ENCODE results near the gene TNIP3.

DNA sequence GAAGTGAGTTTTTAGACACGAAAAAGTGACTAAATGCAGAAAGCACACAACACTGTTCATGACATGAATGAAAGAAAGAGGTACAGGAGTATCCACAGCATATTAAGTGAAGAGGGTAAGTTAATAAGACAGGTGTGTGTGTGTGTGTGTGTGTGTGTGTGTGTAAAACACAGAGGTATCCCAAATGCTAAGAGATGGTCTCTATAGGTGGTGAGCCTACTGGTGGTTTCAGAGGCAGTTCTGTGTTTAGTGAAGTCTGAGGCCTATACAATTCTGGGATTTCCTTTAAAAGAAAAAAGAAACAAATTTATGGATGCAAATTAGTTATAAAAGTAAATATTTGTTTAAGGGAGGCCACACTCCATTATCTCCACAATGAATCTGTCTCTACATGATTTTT, 17.4 kb upstream of the TNIP3 start:
- TF ChIP-seq, protein P1, sequence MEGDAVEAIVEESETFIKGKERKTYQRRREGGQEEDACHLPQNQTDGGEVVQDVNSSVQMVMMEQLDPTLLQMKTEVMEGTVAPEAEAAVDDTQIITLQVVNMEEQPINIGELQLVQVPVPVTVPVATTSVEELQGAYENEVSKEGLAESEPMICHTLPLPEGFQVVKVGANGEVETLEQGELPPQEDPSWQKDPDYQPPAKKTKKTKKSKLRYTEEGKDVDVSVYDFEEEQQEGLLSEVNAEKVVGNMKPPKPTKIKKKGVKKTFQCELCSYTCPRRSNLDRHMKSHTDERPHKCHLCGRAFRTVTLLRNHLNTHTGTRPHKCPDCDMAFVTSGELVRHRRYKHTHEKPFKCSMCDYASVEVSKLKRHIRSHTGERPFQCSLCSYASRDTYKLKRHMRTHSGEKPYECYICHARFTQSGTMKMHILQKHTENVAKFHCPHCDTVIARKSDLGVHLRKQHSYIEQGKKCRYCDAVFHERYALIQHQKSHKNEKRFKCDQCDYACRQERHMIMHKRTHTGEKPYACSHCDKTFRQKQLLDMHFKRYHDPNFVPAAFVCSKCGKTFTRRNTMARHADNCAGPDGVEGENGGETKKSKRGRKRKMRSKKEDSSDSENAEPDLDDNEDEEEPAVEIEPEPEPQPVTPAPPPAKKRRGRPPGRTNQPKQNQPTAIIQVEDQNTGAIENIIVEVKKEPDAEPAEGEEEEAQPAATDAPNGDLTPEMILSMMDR (optimal IDR thresholded peaks at IDR 0.05 in 1 of 3, IDR thresholded peaks at IDR 0.05 in 1 of 3, conservative IDR thresholded peaks at IDR 0.05 in 1 of 3; ENCODE audit: extremely low read depth in 1 of 3, insufficient read depth in 2 of 3, low read length in 3 of 3): no peak
- TF ChIP-seq EZH2 (IDR thresholded peaks at IDR 0.05; ENCODE audit: low read length): no peak

All from keratinocyte (primary cell).